ENCODE results near the gene PRUNE2. TPM values are rescaled to one million over a fixed set of nuclear protein-coding genes. Genes with fewer than 3 reads are reported as not detected.
A peak's percentile ranks its signal among the peaks of the same experiment; 100 is the strongest.

The PRUNE2 gene, protein sequence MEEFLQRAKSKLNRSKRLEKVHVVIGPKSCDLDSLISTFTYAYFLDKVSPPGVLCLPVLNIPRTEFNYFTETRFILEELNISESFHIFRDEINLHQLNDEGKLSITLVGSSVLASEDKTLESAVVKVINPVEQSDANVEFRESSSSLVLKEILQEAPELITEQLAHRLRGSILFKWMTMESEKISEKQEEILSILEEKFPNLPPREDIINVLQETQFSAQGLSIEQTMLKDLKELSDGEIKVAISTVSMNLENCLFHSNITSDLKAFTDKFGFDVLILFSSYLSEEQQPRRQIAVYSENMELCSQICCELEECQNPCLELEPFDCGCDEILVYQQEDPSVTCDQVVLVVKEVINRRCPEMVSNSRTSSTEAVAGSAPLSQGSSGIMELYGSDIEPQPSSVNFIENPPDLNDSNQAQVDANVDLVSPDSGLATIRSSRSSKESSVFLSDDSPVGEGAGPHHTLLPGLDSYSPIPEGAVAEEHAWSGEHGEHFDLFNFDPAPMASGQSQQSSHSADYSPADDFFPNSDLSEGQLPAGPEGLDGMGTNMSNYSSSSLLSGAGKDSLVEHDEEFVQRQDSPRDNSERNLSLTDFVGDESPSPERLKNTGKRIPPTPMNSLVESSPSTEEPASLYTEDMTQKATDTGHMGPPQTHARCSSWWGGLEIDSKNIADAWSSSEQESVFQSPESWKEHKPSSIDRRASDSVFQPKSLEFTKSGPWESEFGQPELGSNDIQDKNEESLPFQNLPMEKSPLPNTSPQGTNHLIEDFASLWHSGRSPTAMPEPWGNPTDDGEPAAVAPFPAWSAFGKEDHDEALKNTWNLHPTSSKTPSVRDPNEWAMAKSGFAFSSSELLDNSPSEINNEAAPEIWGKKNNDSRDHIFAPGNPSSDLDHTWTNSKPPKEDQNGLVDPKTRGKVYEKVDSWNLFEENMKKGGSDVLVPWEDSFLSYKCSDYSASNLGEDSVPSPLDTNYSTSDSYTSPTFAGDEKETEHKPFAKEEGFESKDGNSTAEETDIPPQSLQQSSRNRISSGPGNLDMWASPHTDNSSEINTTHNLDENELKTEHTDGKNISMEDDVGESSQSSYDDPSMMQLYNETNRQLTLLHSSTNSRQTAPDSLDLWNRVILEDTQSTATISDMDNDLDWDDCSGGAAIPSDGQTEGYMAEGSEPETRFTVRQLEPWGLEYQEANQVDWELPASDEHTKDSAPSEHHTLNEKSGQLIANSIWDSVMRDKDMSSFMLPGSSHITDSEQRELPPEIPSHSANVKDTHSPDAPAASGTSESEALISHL (N-terminal part only)
- 2.1 TPM for polyA plus RNA-seq (2012; ENCODE audit: insufficient read length, low read depth)

DNA sequence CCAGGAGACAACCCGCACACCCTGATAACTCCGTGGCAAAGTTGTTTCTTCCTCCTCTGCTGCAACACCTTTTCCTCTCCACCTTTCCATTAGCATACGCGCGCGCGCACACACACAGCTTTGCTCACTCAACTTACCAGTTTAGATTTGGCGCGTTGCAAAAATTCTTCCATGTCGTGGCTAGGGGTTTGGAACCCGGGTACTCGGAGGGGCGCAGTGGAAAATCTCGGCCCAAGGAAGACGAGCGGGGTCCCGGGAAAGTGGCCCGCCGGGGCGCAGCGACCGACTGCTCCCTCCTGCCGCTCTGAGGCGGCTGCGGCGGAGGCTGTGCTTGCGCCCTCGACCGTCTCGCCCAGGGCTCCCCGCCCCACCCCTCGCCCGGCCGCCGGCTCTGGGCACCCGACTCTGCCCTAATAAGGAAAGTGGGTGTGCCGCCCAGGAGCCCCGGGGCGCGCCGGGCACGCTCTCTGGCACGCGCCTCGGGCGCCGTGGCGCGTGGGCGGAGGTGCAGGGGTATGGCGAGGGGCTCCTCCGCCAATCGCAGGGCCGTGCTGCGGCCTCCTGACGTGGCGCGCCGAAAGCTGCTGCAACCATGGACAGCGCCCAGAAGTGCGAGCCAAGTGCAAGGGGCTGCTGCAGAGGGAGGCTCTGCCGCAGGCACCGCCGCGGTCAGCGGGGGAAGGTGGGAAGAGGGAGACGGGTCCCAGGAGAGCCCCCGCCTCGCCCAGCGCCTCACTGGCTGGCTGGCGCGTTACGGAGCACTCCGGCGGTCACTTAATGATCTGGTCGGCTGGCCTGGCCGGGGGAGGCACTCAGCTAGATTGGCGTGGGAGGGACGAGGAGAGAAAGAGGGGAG lies at the start of gene PRUNE2:
PRUNE2 (minus strand) TSS at position 324 of the 856 bp plus-strand sequence; CDS start at position 173, 151 bp downstream.
- TF ChIP-seq REST (IDR thresholded peaks at IDR 0.05; ENCODE audit: insufficient read depth in 1 of 2, low read depth in 2 of 2, low read length in 2 of 2) (peak; percentile 96 to 97), SIN3A (IDR thresholded peaks at IDR 0.05; ENCODE audit: borderline replicate concordance, insufficient read depth, low read length) (no peak), TAF1 (IDR thresholded peaks at IDR 0.05; ENCODE audit: borderline replicate concordance, insufficient read depth, low read length) (no peak), POLR2AphosphoS5 (IDR thresholded peaks at IDR 0.05; ENCODE audit: low read depth, low read length) (no peak), FOXP2 (optimal IDR thresholded peaks at IDR 0.05; ENCODE audit: borderline replicate concordance, extremely low read depth, extremely low read length, insufficient read depth) (peak; percentile 79)

GRCh38 chr9:76949865-76950264 lies 44.0 kb upstream of the PRUNE2 start:
- no peak for TF ChIP-seq SIN3A (IDR thresholded peaks at IDR 0.05; ENCODE audit: borderline replicate concordance, insufficient read depth, low read length)
- TF ChIP-seq POLR2AphosphoS5 (IDR thresholded peaks at IDR 0.05; ENCODE audit: low read depth, low read length), result no peak
- no peak for TF ChIP-seq FOXP2 (optimal IDR thresholded peaks at IDR 0.05; ENCODE audit: borderline replicate concordance, extremely low read depth, extremely low read length, insufficient read depth)
- no peak for TF ChIP-seq TAF1 (IDR thresholded peaks at IDR 0.05; ENCODE audit: borderline replicate concordance, insufficient read depth, low read length)
- TF ChIP-seq REST (IDR thresholded peaks at IDR 0.05; ENCODE audit: insufficient read depth in 1 of 2, low read depth in 2 of 2, low read length in 2 of 2), result no peak

DNA sequence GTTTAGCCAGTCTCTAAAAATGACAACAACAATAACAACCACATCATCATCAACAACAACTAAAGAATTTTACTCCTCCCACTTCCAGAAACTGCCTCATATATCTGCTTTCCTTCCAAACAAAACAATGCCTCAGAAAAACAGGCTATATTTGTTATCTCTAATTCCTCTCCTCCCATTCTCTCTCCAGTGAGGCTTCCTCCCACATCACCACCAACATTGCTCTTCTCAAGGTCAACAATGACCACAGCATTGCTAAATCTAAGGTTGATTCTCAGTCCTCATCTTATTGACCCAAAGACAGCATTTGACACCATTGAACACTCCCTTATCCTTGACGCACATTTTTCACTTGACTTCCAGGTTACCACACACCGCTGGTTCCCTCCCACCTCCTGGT lies 38.1 kb upstream of the PRUNE2 start:
- TF ChIP-seq TAF1 (IDR thresholded peaks at IDR 0.05; ENCODE audit: borderline replicate concordance, insufficient read depth, low read length) (no peak), FOXP2 (optimal IDR thresholded peaks at IDR 0.05; ENCODE audit: borderline replicate concordance, extremely low read depth, extremely low read length, insufficient read depth) (no peak), REST (IDR thresholded peaks at IDR 0.05; ENCODE audit: insufficient read depth in 1 of 2, low read depth in 2 of 2, low read length in 2 of 2) (no peak), POLR2AphosphoS5 (IDR thresholded peaks at IDR 0.05; ENCODE audit: low read depth, low read length) (no peak), SIN3A (IDR thresholded peaks at IDR 0.05; ENCODE audit: borderline replicate concordance, insufficient read depth, low read length) (no peak)

GRCh38 chr9:76943054-76943453 lies 37.1 kb upstream of the PRUNE2 start:
- TF ChIP-seq SIN3A (IDR thresholded peaks at IDR 0.05; ENCODE audit: borderline replicate concordance, insufficient read depth, low read length) (no peak), FOXP2 (optimal IDR thresholded peaks at IDR 0.05; ENCODE audit: borderline replicate concordance, extremely low read depth, extremely low read length, insufficient read depth) (no peak), REST (IDR thresholded peaks at IDR 0.05; ENCODE audit: insufficient read depth in 1 of 2, low read depth in 2 of 2, low read length in 2 of 2) (no peak), POLR2AphosphoS5 (IDR thresholded peaks at IDR 0.05; ENCODE audit: low read depth, low read length) (no peak), TAF1 (IDR thresholded peaks at IDR 0.05; ENCODE audit: borderline replicate concordance, insufficient read depth, low read length) (no peak)
